AG04450 (cell line): ENCODE results near the gene AKT2. TPM values are rescaled to one million over a fixed set of nuclear protein-coding genes. Genes with fewer than 3 reads are reported as not detected.

Experiments used
- CTCF ChIA-PET: fragments of 300-600, 350-600 bp; formaldehyde crosslinking; extraction: SDS; loops from one replicate; lab custom pipeline; 2022; ENCODE audit warnings: antibody characterized with exemption, inconsistent platforms; lab: Charles Lee
- POLR2A ChIA-PET: fragments of 350-600 bp; formaldehyde crosslinking; extraction: SDS; loops from one replicate; lab custom pipeline; 2021; ENCODE audit warnings: antibody characterized with exemption, inconsistent platforms; lab: Yijun Ruan, JAX
- DNase-seq: peaks from one replicate; pipeline ENCODE4 v3.0.0-alpha.2; 2011; ENCODE audit warnings: low read depth, low spot score
- H3K27ac ChIP-seq: one replicate; pipeline ENCODE4 v1.5.1; 2012; ENCODE audit warnings: low read depth, low read length, control low read depth
- H3K27me3 ChIP-seq: one replicate; pipeline ENCODE4 v1.6.0; 2012; ENCODE audit warnings: low read length; ENCODE audit not compliant: control insufficient read depth, insufficient read depth
- H3K4me3 ChIP-seq: 2 replicates; pipeline ENCODE4 v1.5.1; 2011; ENCODE audit warnings: mild to moderate bottlenecking, low read depth, low read length, control low read depth
- H3K9me3 ChIP-seq: 2 replicates; pipeline ENCODE4 v1.5.1; 2012; ENCODE audit warnings: low read length; ENCODE audit not compliant: control insufficient read depth, insufficient read depth
- polyA plus RNA-seq: library from polyadenylated mRNA; depleted of rRNA; stranded (reverse); fragments of >200 nt; gene quantifications from 2 replicates; pipeline ENCODE4 v1.2.3, GENCODE V29; 2011
- TF ChIP-seq, protein P1 (sequence below): IDR thresholded peaks from 2 replicates; pipeline ENCODE4 v1.5.1; 2011; ENCODE audit warnings: low read depth, low read length, control low read depth, inconsistent platforms

Gene AKT2
- polyA plus RNA-seq, 1 experiment: 99.8 TPM

DNA sequence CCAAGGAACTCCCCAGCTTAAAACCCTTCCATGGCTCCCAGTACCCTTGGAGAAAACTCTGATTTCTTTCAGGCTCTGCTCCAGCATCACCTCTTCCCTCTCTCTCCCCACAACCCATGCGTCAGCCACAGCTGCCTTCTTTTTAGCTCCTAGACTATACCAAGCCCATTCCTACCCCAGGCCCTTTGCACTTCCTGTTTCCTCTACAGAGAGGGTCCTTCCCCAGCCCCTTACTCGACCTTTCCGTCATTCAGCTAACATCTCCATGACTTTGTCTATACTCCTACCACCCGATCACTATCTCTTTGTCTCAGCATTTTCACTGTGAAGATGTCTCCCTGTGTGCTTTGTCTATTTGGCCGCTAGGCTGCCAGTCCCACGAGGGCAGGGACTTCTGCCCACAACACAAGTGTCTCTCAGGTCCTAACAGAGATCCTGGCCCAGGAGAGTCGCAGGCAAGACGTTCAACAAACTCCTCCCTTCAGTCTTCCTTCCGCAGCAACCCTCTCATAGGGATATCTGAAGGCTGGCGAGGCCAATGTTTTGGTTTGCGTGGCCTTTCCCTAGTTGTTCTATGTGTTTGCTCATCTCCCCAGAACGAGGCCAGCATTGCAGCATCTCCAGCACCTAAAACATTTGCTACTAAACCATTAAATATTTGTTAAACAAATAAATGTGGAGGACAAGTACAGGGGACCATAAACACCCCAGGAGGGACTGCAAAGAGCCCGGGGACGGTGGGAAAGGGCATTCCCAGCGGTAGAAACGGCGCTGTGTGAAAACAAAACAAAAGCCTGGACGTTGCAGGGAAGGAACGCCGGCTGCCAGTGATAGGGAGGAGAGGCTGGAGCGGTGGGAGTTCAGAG, 59.5 kb downstream of the AKT2 start:
- no peak for DNase-seq
- TF ChIP-seq, protein P1, sequence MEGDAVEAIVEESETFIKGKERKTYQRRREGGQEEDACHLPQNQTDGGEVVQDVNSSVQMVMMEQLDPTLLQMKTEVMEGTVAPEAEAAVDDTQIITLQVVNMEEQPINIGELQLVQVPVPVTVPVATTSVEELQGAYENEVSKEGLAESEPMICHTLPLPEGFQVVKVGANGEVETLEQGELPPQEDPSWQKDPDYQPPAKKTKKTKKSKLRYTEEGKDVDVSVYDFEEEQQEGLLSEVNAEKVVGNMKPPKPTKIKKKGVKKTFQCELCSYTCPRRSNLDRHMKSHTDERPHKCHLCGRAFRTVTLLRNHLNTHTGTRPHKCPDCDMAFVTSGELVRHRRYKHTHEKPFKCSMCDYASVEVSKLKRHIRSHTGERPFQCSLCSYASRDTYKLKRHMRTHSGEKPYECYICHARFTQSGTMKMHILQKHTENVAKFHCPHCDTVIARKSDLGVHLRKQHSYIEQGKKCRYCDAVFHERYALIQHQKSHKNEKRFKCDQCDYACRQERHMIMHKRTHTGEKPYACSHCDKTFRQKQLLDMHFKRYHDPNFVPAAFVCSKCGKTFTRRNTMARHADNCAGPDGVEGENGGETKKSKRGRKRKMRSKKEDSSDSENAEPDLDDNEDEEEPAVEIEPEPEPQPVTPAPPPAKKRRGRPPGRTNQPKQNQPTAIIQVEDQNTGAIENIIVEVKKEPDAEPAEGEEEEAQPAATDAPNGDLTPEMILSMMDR: 0 out of 2 replicates have a peak, but pooled peaks have one; percentile 8
- ChIA-PET POLR2A (interaction anchor here (0.7 kb wide), 1 partner anchor 85 kb away, joined by 3 read pairs; no protein-coding TSS in a partner anchor), CTCF (no interaction called here)
- Histone ChIP-seq H3K27ac (peak overlapping the region; percentile 2), H3K9me3 (peaks cover 15% of the 10 kb centered on the region), H3K27me3 (peaks cover 7% of the 10 kb centered on the region), H3K4me3 (peak overlapping the region; percentile 45)

DNA sequence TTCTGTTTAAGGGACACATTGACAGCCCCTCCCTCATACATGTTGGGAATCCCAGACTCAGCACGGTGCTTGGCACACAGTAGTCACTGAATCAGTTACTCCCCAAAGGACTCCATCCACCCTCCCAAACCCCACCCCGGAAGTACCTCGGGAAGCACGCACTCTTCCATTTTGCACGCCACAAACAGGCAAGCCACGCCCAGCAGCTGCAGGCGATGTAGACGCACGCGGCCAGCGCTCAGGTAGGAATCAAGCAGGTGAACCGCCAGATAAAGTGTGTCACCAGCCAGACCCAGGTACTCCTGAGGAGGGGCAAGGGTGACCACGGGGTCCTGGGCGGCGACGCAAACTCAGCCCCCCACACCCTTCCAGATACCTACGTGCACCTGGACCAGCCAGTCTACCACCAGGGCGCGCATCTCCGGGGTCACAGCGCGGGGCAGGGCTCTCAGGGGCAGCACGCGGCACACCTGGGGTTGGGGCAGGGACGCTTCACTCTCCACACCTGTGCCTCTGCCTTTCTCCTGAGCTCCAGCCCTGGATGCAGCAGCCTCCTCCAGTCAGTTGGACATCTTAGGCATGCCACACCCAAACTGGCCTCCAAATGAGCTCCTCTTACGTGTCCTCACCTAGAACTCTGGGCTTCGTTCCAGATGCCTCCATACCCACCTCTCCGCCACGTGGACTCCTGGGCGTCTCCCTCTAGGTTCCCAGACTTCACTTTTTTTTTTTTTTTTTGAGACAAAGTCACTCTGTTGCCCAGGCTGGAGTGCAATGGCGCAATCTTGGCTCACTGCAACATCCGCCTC, 60.6 kb downstream of the AKT2 start:
- Histone ChIP-seq H3K27ac (no peak overlapping the region), H3K9me3 (peaks cover 15% of the 10 kb centered on the region), H3K27me3 (peaks cover 7% of the 10 kb centered on the region), H3K4me3 (no peak overlapping the region)
- TF ChIP-seq, protein P1: no peak
- ChIA-PET CTCF (interaction anchor here (0.5 to 1.7 kb wide), 3 partner anchors 84 to 301 kb away, joined by 3 to 8 read pairs (median 3); partner anchors contain the start of gene SERTAD1), POLR2A (interaction anchor here (0.7 kb wide), 1 partner anchor 84 kb away, joined by 3 read pairs; no protein-coding TSS in a partner anchor)
- DNase-seq: no peak

DNA sequence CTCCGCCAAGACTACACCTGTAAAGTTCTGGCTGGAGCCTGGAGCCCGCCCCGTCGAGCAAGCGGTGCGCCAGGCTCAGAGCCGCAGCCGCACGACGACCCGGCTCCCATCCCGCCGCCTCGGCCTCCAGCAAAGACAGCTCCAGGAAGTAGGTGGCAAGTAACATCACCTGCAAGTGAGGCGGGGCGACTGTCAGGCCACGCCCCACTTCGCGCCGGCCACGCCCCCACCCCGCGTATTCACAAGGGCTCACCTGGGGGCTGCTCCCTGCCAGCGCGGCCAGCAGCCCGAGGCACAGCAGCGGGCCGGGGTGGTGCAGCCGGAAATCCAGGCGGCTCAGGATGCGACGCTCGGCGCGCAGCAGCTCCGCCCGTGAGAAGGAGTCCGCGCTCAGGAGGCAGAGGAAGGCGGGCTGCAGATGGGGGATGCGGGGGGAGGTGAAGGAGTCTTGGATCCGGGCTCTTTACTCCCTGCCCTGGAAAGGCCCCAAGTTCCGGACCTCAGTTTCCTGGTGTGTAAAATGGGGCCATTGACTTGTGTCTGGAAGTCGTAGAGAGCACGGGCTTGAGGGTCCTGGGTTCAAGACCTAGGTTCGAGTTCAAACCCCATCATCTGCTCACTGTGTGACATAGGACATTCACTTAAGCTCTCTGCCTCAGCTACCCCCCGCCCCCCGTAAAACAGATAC, 61.9 kb downstream of the AKT2 start:
- DNase-seq: no peak
- H3K27me3 ChIP-seq: peaks cover 7% of the 10 kb centered on the region
- CTCF ChIA-PET: interaction anchor here (0.5 to 1.7 kb wide), 3 partner anchors 79 to 83 kb away, joined by 3 to 8 read pairs (median 5); no protein-coding TSS in a partner anchor
- H3K9me3 ChIP-seq: peaks cover 15% of the 10 kb centered on the region
- TF ChIP-seq, protein P1: no peak
- no peak overlapping the region for H3K27ac ChIP-seq
- POLR2A ChIA-PET: no interaction called here
- H3K4me3 ChIP-seq: no peak overlapping the region

DNA sequence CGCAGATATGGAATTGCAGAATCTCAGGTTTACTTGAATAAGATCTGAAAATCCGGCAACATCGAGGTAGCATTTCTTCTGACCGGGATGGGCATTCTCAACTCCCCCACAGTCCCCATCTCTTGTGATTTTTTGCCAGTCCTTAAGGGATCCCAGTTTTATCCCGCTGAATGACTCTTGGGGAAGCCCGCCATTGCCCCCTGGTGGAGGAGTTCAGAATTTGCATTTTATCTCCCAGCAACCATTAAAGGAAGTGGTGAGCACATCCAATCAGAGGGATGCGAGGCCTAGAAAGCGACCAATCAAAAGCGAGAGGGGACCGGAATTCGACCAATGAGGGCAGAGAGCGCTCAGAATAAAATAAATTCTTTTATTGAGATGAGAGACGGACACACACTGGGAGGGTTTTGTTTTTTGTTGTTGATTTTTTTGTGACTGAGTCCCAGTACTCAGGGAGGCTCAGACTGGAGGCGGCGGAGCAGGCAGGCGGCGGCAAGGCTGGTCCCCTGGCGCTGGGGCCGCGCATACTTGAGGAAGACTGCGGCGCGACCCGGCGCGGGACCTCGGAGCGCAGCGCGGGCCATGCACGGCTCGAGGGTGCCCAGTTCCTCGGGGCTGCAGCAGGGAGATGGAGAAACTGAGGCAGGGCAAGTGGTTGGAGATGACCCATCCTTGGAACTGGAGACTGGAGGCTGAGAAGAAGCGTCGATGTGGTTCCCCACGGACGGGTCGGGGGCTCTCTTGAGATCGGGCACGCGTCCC, 63.1 kb downstream of the AKT2 start:
- Histone ChIP-seq H3K27ac (no peak overlapping the region), H3K4me3 (no peak overlapping the region), H3K9me3 (peaks cover 15% of the 10 kb centered on the region), H3K27me3 (peaks cover 13% of the 10 kb centered on the region)
- POLR2A ChIA-PET: no interaction called here
- TF ChIP-seq, protein P1: peak; percentile 91
- peak; percentile 73 for DNase-seq
- CTCF ChIA-PET: interaction anchor here (1.0 to 2.4 kb wide), 2 partner anchors 82 kb away, joined by 3 to 20 read pairs; no protein-coding TSS in a partner anchor
